Kidney (tissue), 14 donors: ENCODE results near the gene ARSH. TPM values are rescaled to one million over a fixed set of nuclear protein-coding genes. Genes with fewer than 3 reads are reported as not detected.

Experiments used
- DNase-seq, 5 donors: peaks; one replicate each; pipeline ENCODE4 v3.0.0-alpha.2; 2013 to 2020
- FAIRE-seq: peaks from 2 replicates; lab custom pipeline; 2012; peaks lifted over from hg19 to GRCh38; lab: Jason Lieb, UNC
- H3K27ac ChIP-seq, 2 donors: one replicate each; pipeline ENCODE4 v1.7.0; 2013; ENCODE audit warnings: low read depth in 2 of 2, low read length in 2 of 2, inconsistent platforms in 1 of 2
- H3K27me3 ChIP-seq: one replicate; pipeline ENCODE4 v1.7.1; 2013; ENCODE audit warnings: low read length, inconsistent platforms; ENCODE audit not compliant: control insufficient read depth, insufficient read depth
- H3K36me3 ChIP-seq, 3 donors: one replicate each; pipeline versions ENCODE4 v1.7.0 to v1.7.1; 2013; ENCODE audit warnings: low read length in 3 of 3, control low read depth in 1 of 3, inconsistent platforms in 1 of 3; ENCODE audit not compliant: insufficient read depth in 3 of 3, control insufficient read depth in 2 of 3
- H3K4me1 ChIP-seq, 3 donors: one replicate each; pipeline versions ENCODE4 v1.7.0 to v1.7.1; 2013; ENCODE audit warnings: low read length in 3 of 3, inconsistent platforms in 1 of 3, low read depth in 1 of 3; ENCODE audit not compliant: control insufficient read depth in 2 of 3, insufficient read depth in 2 of 3
- H3K4me3 ChIP-seq, 3 donors: one replicate each; pipeline versions ENCODE4 v1.7.0 to v1.8.1; 2013; ENCODE audit warnings: low read length in 3 of 3, control low read depth in 1 of 3, inconsistent platforms in 1 of 3
- H3K9ac ChIP-seq, 3 donors: one replicate each; pipeline versions ENCODE4 v1.7.0 to v1.7.1; 2013; ENCODE audit warnings: low read length in 3 of 3, control low read depth in 1 of 3, inconsistent platforms in 1 of 3
- H3K9me3 ChIP-seq, 3 donors: one replicate each; pipeline versions ENCODE4 v1.7.0 to v1.7.1; 2013; ENCODE audit warnings: low read length in 3 of 3, control low read depth in 1 of 3, inconsistent platforms in 1 of 3; ENCODE audit not compliant: control insufficient read depth in 2 of 3, insufficient read depth in 1 of 3
- intact Hi-C: fragments of 100-400 bp; cut with DNase I; formaldehyde crosslinking; loops from one replicate; pipeline ENCODE4 v1.11.1; 2022
- polyA plus RNA-seq: library from polyadenylated mRNA; stranded (reverse); fragments of 350-450 nt; fragmentation: Illumina TruSeq; extraction: RNeasy Lipid Tissue Mini Kit (QIAGEN cat#74804); gene quantifications from one replicate; pipeline ENCODE4 v1.2.3, GENCODE V29; 2014; ENCODE audit warnings: low read depth, low replicate concordance; ENCODE audit not compliant: insufficient read depth
- total RNA-seq: library from RNA; stranded (reverse); fragmentation: NEBNext Ultra II Directional; extraction: Animal tissue kit (Norgen Biotek cat#: 25700); gene quantifications from one replicate; pipeline ENCODE4 v1.2.1, GENCODE V29; 2021
- TF ChIP-seq, protein P1 (sequence below): IDR thresholded peaks from 3 replicates; pipeline ENCODE4 v1.5.1; 2012; ENCODE audit warnings: mild to moderate bottlenecking, moderate library complexity, borderline replicate concordance; ENCODE audit not compliant: insufficient read depth; ENCODE audit errors: extremely low read depth
- donor health status: control.
- donor health status: control.
- donor health status: control.
- donor health status: control.
- donor health status: control.
- donor health status: DM: yes; HTN: yes; CAD: no.
- donor health status: Normal renal cell carcinoma (clear cell type).

ARSH gene
- total and polyA plus RNA-seq, 2 donors from 2014 or later: not detected

DNA sequence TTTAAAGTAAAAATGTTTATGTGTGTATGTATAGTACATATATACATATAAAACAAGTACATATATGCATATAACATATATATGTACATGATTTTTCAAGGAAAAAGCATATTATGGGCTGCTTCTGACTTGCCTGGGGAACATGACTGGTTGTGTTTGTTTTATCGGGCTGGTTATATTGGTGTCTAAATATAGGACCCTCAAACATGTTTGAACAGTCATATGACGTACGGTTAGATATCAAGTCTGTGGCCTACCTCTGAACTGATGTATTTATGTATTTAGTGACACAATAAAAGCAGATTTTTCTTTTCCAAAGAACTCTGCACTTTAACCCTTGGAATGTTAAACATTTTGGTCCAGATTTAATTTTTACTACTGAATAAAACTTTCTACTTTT, 39.3 kb upstream of the ARSH start:
- H3K4me1 ChIP-seq: no peaks in the 10 kb centered on the region
- no peak overlapping the region for H3K9ac ChIP-seq
- intact Hi-C loops: no loop called here
- H3K4me3 ChIP-seq: no peak overlapping the region
- H3K9me3 ChIP-seq: no peaks in the 10 kb centered on the region
- no peaks in the 10 kb centered on the region for H3K27me3 ChIP-seq
- no peak for FAIRE-seq
- H3K36me3 ChIP-seq: no peaks in the 10 kb centered on the region
- TF ChIP-seq, protein P1, sequence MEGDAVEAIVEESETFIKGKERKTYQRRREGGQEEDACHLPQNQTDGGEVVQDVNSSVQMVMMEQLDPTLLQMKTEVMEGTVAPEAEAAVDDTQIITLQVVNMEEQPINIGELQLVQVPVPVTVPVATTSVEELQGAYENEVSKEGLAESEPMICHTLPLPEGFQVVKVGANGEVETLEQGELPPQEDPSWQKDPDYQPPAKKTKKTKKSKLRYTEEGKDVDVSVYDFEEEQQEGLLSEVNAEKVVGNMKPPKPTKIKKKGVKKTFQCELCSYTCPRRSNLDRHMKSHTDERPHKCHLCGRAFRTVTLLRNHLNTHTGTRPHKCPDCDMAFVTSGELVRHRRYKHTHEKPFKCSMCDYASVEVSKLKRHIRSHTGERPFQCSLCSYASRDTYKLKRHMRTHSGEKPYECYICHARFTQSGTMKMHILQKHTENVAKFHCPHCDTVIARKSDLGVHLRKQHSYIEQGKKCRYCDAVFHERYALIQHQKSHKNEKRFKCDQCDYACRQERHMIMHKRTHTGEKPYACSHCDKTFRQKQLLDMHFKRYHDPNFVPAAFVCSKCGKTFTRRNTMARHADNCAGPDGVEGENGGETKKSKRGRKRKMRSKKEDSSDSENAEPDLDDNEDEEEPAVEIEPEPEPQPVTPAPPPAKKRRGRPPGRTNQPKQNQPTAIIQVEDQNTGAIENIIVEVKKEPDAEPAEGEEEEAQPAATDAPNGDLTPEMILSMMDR: no peak
- no peak overlapping the region for H3K27ac ChIP-seq
- DNase-seq: no peak

DNA sequence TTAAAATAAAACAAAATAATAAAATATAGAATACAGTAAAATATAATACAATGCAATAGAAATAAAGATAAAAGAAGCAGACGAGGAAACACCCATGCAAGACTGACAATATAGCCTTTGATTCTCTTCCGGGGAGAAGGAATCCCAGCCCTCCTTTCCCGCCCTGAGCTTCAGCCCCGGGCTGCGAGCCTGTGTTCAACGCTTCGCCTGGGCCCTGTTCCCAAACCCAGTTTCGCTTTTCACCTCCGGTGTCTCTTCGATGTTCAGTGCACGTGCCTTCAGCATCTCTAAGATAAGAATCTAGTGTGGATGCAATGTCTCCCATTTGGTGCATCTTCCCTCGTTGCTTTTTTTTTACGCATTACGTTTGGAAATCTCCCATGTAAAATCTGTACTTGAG, 38.8 kb upstream of the ARSH start:
- TF ChIP-seq, protein P1: no peak
- Histone ChIP-seq H3K4me3 (no peak overlapping the region), H3K27me3 (no peaks in the 10 kb centered on the region), H3K9me3 (no peaks in the 10 kb centered on the region), H3K27ac (no peak overlapping the region), H3K36me3 (no peaks in the 10 kb centered on the region), H3K4me1 (no peaks in the 10 kb centered on the region), H3K9ac (no peak overlapping the region)
- FAIRE-seq: no peak
- DNase-seq: no peak
- intact Hi-C loops: no loop called here

DNA sequence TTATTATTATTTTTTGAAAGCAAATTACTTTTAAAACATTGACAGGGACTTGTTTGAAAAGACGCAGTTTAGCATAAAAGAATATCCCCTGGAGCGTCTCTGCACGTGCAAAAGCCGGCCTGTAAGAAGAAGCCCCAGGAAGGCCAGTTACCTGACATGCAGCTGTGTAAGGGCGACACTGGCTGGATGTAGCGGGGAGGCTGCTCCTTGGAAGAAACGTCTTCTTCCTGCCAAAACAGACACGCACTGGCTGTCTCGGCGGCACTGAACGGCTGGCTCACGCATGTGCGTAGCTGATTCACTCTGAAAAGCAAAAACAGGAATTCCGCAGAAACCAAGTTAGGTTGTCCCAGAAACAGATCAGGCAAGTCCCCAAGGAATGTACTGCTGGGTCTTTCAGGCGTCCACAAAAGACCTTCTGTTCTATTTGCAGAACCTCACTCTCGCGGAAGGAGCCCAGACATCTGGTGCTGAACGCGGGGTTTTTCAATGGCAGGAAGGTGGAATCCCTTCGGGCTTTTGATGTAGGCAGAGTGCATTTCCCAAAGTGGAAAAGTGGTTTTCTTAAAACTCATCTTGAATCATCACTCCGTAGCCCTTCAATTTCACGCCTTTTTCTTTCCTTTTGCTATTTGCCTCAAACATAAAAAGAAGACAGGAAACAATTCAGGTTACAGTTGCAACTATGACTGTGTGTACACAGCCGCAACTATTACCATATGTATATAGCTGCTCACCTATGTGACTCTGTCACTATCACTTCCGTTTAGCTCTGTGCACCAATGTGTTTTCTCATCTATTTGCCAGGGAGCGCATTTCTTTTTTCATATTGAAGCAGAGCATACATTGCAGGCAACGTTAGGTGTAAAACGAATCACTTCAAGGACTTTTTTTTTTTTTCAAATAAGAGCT, 38.1 kb upstream of the ARSH start:
- Histone ChIP-seq H3K4me1 (no peaks in the 10 kb centered on the region), H3K9me3 (no peaks in the 10 kb centered on the region), H3K36me3 (no peaks in the 10 kb centered on the region), H3K9ac (no peak overlapping the region), H3K27me3 (no peaks in the 10 kb centered on the region), H3K27ac (no peak overlapping the region), H3K4me3 (no peak overlapping the region)
- intact Hi-C loops: no loop called here
- TF ChIP-seq, protein P1: no peak
- no peak for FAIRE-seq
- DNase-seq: no peak
